Nucleus accumbens (tissue), 56 donors: ENCODE data around the gene LORICRIN.
A peak's percentile ranks its signal among the peaks of the same experiment; 100 is the strongest.

ENCODE experiments used
- DNase-seq, 56 donors: peaks; one replicate each; lab custom pipeline; 2025; lab: John Stamatoyannopoulos, UW

LORICRIN gene

GRCh38 chr1:153259387-153259786 lies at the start of gene LORICRIN:
Gene LORICRIN, plus strand, starts transcription at chr1:153259687. Its CDS starts 1,263 bp downstream, at chr1:153260950.
- no peak for DNase-seq

GRCh38 chr1:153210206-153210605 lies 49.3 kb upstream of the LORICRIN start:
- DNase-seq, result no peak

- DNase-seq, result no peak
These were observed 47.3 kb upstream of the LORICRIN start for GRCh38 chr1:153212201-153212600.

GRCh38 chr1:153213519-153213918 lies 46.0 kb upstream of the LORICRIN start:
- no peak for DNase-seq

GRCh38 chr1:153217212-153217611 lies 42.3 kb upstream of the LORICRIN start, which contains the start of gene PRR9:
Gene PRR9, plus strand, starts transcription at chr1:153217584. Its CDS starts 561 bp downstream, at chr1:153218145.
- DNase-seq, result no peak

- no peak for DNase-seq
These were observed 41.6 kb upstream of the LORICRIN start for GRCh38 chr1:153217744-153218416.

GRCh38 chr1:153220606-153221303 lies 38.7 kb upstream of the LORICRIN start:
- DNase-seq, result peak in 26 of 56 donors; percentile 2 to 55 (median 19)

- peak in 48 of 56 donors; percentile 2 to 78 (median 40) for DNase-seq
These were observed 36.2 kb upstream of the LORICRIN start for GRCh38 chr1:153223040-153223891.

GRCh38 chr1:153227810-153228209 lies 31.7 kb upstream of the LORICRIN start:
- no peak for DNase-seq

GRCh38 chr1:153228491-153228890 lies 31.0 kb upstream of the LORICRIN start:
- DNase-seq, result no peak

GRCh38 chr1:153229076-153229829 lies 30.2 kb upstream of the LORICRIN start:
- peak in 10 of 56 donors; percentile 0 to 31 (median 3) for DNase-seq

- no peak for DNase-seq
These were observed 28.1 kb upstream of the LORICRIN start for GRCh38 chr1:153231363-153231762.

- no peak for DNase-seq
These were observed 27.7 kb upstream of the LORICRIN start for GRCh38 chr1:153231785-153232184.

- DNase-seq, result no peak
These were observed 26.9 kb upstream of the LORICRIN start for GRCh38 chr1:153232553-153232952.

GRCh38 chr1:153233448-153233847 lies 26.0 kb upstream of the LORICRIN start:
- no peak for DNase-seq

GRCh38 chr1:153238527-153238926 lies 21.0 kb upstream of the LORICRIN start:
- DNase-seq, result no peak

GRCh38 chr1:153242160-153242559 lies 17.3 kb upstream of the LORICRIN start:
- DNase-seq, result no peak

GRCh38 chr1:153245466-153245865 lies 14.0 kb upstream of the LORICRIN start:
- no peak for DNase-seq

GRCh38 chr1:153246018-153246417 lies 13.5 kb upstream of the LORICRIN start:
- no peak for DNase-seq

GRCh38 chr1:153246825-153247224 lies 12.7 kb upstream of the LORICRIN start:
- no peak for DNase-seq
